Omental fat pad (tissue), 4 donors: ENCODE data around the gene PRICKLE2. TPM values are rescaled to one million over a fixed set of nuclear protein-coding genes. Genes with fewer than 3 reads are reported as not detected.

ENCODE experiments used
- ATAC-seq: fragments of 150-250 bp; one replicate; pipeline ENCODE4 v1.9.1; 2016; ENCODE audit warnings: mild to moderate bottlenecking, moderate library complexity; ENCODE audit not compliant: low FRiP score
- DNase-seq: peaks from one replicate; pipeline ENCODE4 v3.0.0-alpha.2; 2019; ENCODE audit warnings: low spot score
- CTCF ChIP-seq, 3 donors: fragments of 450-650 bp; IDR thresholded peaks; one replicate each; pipeline ENCODE4 v1.5.1; 2016 to 2017; ENCODE audit warnings: antibody characterized with exemption in 3 of 3, mild to moderate bottlenecking in 3 of 3, moderate library complexity in 2 of 3
- total RNA-seq, 4 donors: library from RNA; depleted of rRNA; stranded (reverse); fragments of >200 nt; gene quantifications; one replicate each; pipeline ENCODE4 v1.1.0, GENCODE V29; 2016

Gene PRICKLE2
- total RNA-seq, 4 donors from 2014 or later: 56.1 to 88.4 (median 81.3) TPM

DNA sequence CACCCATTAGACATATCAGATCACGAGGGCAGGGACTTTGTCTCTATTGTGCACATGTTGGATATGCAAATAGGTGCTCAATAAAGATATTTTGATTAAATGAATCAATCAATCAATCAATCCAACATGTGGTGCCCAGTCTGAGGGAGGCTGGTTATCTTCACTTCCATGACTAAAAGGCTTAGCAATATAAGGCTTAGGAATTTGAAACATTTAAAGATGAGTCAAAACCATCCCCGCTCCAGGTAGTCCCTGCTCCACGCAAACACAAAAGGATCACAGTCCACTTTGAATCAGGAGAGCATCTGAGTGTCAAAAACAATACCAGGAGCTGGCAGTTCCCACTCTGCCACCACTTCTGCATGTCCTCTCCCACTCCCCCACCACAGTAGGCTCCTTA, 25.8 kb upstream of the PRICKLE2 start:
- no peak for TF ChIP-seq CTCF (IDR thresholded peaks at IDR 0.05)
- DNase-seq (no peak), ATAC-seq (no peak)

GRCh38 chr3:64247991-64248646, 22.9 kb upstream of the PRICKLE2 start:
- no peak for TF ChIP-seq CTCF (IDR thresholded peaks at IDR 0.05)
- ATAC-seq: peak; percentile 73

DNA sequence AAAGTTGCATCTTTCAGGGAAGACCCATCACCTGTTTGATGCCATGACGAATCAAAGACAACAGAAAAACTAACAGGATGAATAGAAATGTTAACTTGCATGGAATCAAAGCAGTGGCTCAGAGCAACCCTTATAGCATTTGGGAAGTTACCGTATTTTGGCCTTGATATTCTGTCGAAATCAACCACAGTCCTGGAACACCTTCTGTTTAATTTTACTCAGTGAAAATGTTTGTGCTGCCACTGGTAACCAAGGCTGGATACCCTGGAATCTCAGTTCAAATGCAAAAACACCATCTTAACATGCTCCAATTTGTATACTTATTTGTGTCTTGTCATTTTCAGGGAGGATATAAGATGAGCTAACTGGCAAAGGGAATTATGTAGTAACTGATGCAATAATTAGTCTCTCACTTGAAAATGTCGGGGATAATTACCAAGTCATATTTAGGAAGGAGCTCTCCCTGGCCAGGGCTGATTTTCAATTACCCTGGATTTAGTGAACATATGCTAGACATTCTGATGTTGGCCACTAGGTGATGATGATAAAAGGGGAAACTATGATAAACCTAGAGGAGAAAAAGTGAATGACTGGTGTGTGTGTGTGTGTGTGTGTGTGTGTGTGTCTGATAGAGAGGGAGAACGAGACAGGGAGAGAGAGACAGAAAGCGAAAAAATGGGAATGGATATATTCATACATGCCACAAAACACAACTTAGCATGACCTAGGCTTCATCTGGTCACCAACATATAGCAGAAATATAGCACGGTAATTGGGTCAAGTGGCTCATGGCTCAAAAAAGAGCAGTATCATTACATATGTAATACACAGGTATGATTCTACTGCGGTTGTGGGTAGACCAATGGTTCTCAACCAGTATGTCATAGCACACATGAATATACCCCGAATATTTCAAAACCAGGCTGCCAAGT, 19.0 kb upstream of the PRICKLE2 start:
- DNase-seq (no peak), ATAC-seq (no peak)
- peak in 1 of 3 donors; percentile 4 for TF ChIP-seq CTCF (IDR thresholded peaks at IDR 0.05)

More at GRCh38 chr3:64247991-64248646, 22.9 kb upstream of the PRICKLE2 start:
- no peak for DNase-seq

- ATAC-seq (no peak), DNase-seq (no peak)
These were observed 17.2 kb upstream of the PRICKLE2 start for GRCh38 chr3:64242435-64242834.

DNA sequence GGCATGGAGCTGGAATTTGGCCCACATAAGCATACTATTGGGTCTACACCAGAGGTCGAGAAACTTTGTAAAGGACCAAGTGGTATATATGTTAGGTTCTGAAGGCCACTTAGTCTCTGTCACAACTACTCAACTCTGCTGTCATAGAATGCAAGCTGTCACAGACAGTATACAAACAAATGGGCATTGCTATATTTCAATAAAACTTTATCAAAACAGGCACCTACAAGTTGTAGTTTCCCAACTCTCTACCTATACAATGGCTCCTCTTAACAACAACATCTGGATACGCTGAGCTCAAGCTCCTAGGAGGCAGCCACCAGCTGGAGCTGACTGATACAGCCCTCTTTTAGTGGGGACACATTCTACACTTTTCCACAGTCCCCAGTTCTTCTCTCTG, 15.7 kb upstream of the PRICKLE2 start:
- ATAC-seq (no peak), DNase-seq (no peak)
- no peak for TF ChIP-seq CTCF (IDR thresholded peaks at IDR 0.05)

More at GRCh38 chr3:64242435-64242834, 17.2 kb upstream of the PRICKLE2 start:
- no peak for TF ChIP-seq CTCF (IDR thresholded peaks at IDR 0.05)

DNA sequence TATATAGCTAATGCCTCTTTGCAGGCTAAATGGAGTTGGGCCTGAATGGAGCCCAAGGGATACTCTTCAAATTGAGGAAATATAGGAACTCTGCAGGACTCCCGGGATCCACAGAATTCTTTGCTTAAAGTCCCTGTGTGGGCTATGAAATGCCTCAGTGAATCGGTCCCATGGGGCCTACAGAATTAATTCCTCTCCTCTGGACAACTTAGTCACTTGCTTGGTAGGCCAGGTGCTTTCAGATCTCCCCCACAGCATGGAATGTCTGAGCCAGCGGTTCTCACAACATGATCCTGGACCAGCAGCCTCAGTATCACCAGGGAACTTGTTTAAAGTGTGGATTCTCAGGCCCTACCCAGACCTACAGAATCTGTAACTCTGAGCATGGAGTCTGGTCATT, 15.1 kb upstream of the PRICKLE2 start:
- no peak for DNase-seq
- no peak for TF ChIP-seq CTCF (IDR thresholded peaks at IDR 0.05)
- no peak for ATAC-seq
